GM21576 (cell line): ENCODE results near the gene MAPRE2.
"Not testable (repeated sequence)": the region's sequence is repeated elsewhere in the genome, so short reads cannot be mapped to it uniquely, and the experiment has no call there.

ENCODE experiments used
- ATAC-seq: cut with Tn5 transposase; IDR thresholded peaks from one replicate; pipeline ENCODE4 v1.9.1; 2021; ENCODE audit warnings: mild to moderate bottlenecking, moderate library complexity; ENCODE audit not compliant: unreplicated experiment

The MAPRE2 gene

GRCh38 chr18:35088921-35089320 lies 47.7 kb downstream of the MAPRE2 start:
- ATAC-seq: no peak

GRCh38 chr18:35089382-35089781 lies 48.2 kb downstream of the MAPRE2 start:
- ATAC-seq: no peak

GRCh38 chr18:35089891-35090550 lies 48.8 kb downstream of the MAPRE2 start:
- ATAC-seq: no peak

GRCh38 chr18:35091841-35092240 lies 50.6 kb downstream of the MAPRE2 start:
- ATAC-seq: no peak

GRCh38 chr18:35095983-35096676 lies 54.9 kb downstream of the MAPRE2 start:
- peak; percentile 71 for ATAC-seq

GRCh38 chr18:35096677-35097011 lies 55.4 kb downstream of the MAPRE2 start:
- no peak for ATAC-seq

GRCh38 chr18:35097195-35097594 lies 56.0 kb downstream of the MAPRE2 start:
- ATAC-seq: no peak

- no peak for ATAC-seq
Observed at GRCh38 chr18:35097763-35098162, 56.5 kb downstream of the MAPRE2 start.

- no peak for ATAC-seq
Observed at GRCh38 chr18:35099911-35100310, 58.7 kb downstream of the MAPRE2 start.

GRCh38 chr18:35104391-35105051 lies 63.3 kb downstream of the MAPRE2 start:
- no peak for ATAC-seq

- no peak for ATAC-seq
Observed at GRCh38 chr18:35106013-35106844, 65.0 kb downstream of the MAPRE2 start.

GRCh38 chr18:35106845-35107148 lies 65.6 kb downstream of the MAPRE2 start:
- no peak for ATAC-seq

GRCh38 chr18:35107216-35107615 lies 66.0 kb downstream of the MAPRE2 start:
- no peak for ATAC-seq

- ATAC-seq: not testable (repeated sequence)
Observed at GRCh38 chr18:35108088-35108487, 66.9 kb downstream of the MAPRE2 start.

- ATAC-seq: no peak
Observed at GRCh38 chr18:35110059-35110458, 68.8 kb downstream of the MAPRE2 start.

- no peak for ATAC-seq
Observed at GRCh38 chr18:35110554-35111485, 69.6 kb downstream of the MAPRE2 start.

GRCh38 chr18:35112696-35113095 lies 71.5 kb downstream of the MAPRE2 start:
- ATAC-seq: no peak

GRCh38 chr18:35114305-35114704 lies 73.1 kb downstream of the MAPRE2 start:
- no peak for ATAC-seq

GRCh38 chr18:35116784-35117318 lies 75.6 kb downstream of the MAPRE2 start:
- ATAC-seq: no peak

- no peak for ATAC-seq
Observed at GRCh38 chr18:35117372-35117771, 76.2 kb downstream of the MAPRE2 start.
